Stimulated activated CD8-positive, alpha-beta memory T cell treated with anti-CD3 and anti-CD28 coated beads, Interleukin-4, amount 100 ng/mL, for 4 hours (primary cell): ENCODE measurements around the gene ANXA4.
"Not testable (repeated sequence)": the region's sequence is repeated elsewhere in the genome, so short reads cannot be mapped to it uniquely, and the experiment has no call there.

Experiments
- DNase-seq, 2 donors: peaks; one replicate each; pipeline ENCODE4 v3.0.0-alpha.2; 2020; ENCODE audit warnings: low read depth in 2 of 2, low spot score in 1 of 2

The ANXA4 gene

GRCh38 chr2:69753659-69754363, 11.9 kb downstream of the ANXA4 start:
- DNase-seq = no peak

- no peak for DNase-seq
These were observed 12.7 kb downstream of the ANXA4 start for GRCh38 chr2:69754633-69755032.

GRCh38 chr2:69755862-69756467, 14.0 kb downstream of the ANXA4 start:
- DNase-seq = no peak

- DNase-seq = no peak
These were observed 20.1 kb downstream of the ANXA4 start for GRCh38 chr2:69762025-69762424.

GRCh38 chr2:69762513-69763494, 20.9 kb downstream of the ANXA4 start:
- no peak for DNase-seq

GRCh38 chr2:69763831-69764230, 21.9 kb downstream of the ANXA4 start:
- DNase-seq = not testable (repeated sequence)

GRCh38 chr2:69764286-69765095, 22.6 kb downstream of the ANXA4 start:
- DNase-seq = no peak

GRCh38 chr2:69765096-69765380, 23.1 kb downstream of the ANXA4 start:
- DNase-seq = no peak

- no peak for DNase-seq
These were observed 24.1 kb downstream of the ANXA4 start for GRCh38 chr2:69766014-69766413.

- DNase-seq = no peak
These were observed 25.1 kb downstream of the ANXA4 start for GRCh38 chr2:69767034-69767433.

GRCh38 chr2:69768235-69768634, 26.3 kb downstream of the ANXA4 start:
- no peak for DNase-seq

- DNase-seq = no peak
These were observed 26.9 kb downstream of the ANXA4 start for GRCh38 chr2:69768789-69769188.

GRCh38 chr2:69769272-69769671, 27.3 kb downstream of the ANXA4 start:
- no peak for DNase-seq

GRCh38 chr2:69770193-69770702, 28.3 kb downstream of the ANXA4 start:
- no peak for DNase-seq

- DNase-seq = no peak
These were observed 28.8 kb downstream of the ANXA4 start for GRCh38 chr2:69770747-69771146.

GRCh38 chr2:69771461-69771860, 29.5 kb downstream of the ANXA4 start:
- DNase-seq = no peak

- no peak for DNase-seq
These were observed 31.3 kb downstream of the ANXA4 start for GRCh38 chr2:69773206-69773605.

- DNase-seq = not testable (repeated sequence)
These were observed 32.5 kb downstream of the ANXA4 start for GRCh38 chr2:69774258-69774983.

- DNase-seq = no peak
These were observed 33.3 kb downstream of the ANXA4 start for GRCh38 chr2:69774984-69775982.
